Mammary epithelial cell (primary cell): Measurements from ENCODE around the gene MDGA2.

ENCODE experiments used
- EZH2 ChIP-seq: IDR thresholded peaks from 2 replicates; pipeline ENCODE4 v1.6.1; 2012; ENCODE audit warnings: low read length, inconsistent platforms, borderline replicate concordance
- TF ChIP-seq, protein P1 (sequence below), 2 donors: IDR thresholded peaks in 1 of 2; conservative IDR thresholded peaks in 1 of 2; 2 replicates each; pipeline ENCODE4 v1.5.1; 2011 to 2012; ENCODE audit warnings: inconsistent platforms in 2 of 2, low read length in 2 of 2, mild to moderate bottlenecking in 2 of 2, control low read depth in 1 of 2, low read depth in 1 of 2; ENCODE audit not compliant: insufficient read depth in 1 of 2; ENCODE audit errors: extremely low read depth in 1 of 2

DNA sequence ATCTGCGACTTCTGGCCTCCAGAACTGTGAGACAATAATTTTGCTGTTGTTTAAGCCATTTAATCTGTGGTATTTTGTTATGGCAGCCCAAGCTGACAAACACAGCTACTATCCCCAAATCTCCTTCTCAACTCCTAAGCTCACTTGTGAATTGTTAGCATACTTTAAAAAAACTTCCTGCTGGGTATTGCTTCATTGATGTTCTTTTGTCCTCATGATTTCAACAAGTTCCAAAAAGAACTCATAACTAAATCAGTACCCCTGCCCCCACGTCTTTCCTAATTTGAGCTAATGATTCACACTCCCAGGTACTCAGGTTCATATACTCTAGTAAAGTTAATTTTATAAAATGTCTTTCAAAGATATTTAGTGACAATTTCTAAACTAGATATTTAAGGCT, 125.5 kb downstream of the MDGA2 start:
- TF ChIP-seq EZH2 = no peak
- TF ChIP-seq, protein P1, sequence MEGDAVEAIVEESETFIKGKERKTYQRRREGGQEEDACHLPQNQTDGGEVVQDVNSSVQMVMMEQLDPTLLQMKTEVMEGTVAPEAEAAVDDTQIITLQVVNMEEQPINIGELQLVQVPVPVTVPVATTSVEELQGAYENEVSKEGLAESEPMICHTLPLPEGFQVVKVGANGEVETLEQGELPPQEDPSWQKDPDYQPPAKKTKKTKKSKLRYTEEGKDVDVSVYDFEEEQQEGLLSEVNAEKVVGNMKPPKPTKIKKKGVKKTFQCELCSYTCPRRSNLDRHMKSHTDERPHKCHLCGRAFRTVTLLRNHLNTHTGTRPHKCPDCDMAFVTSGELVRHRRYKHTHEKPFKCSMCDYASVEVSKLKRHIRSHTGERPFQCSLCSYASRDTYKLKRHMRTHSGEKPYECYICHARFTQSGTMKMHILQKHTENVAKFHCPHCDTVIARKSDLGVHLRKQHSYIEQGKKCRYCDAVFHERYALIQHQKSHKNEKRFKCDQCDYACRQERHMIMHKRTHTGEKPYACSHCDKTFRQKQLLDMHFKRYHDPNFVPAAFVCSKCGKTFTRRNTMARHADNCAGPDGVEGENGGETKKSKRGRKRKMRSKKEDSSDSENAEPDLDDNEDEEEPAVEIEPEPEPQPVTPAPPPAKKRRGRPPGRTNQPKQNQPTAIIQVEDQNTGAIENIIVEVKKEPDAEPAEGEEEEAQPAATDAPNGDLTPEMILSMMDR (conservative IDR thresholded peaks at IDR 0.05 in 1 of 2, IDR thresholded peaks at IDR 0.05 in 1 of 2; ENCODE audit: extremely low read depth in 1 of 2, insufficient read depth in 1 of 2, low read depth in 1 of 2, low read length in 2 of 2) = no peak
